ENCODE measurements around the gene FAXDC2. TPM values are rescaled to one million over a fixed set of nuclear protein-coding genes. Genes with fewer than 3 reads are reported as not detected.
A peak's percentile ranks its signal among the peaks of the same experiment; 100 is the strongest.

Gene FAXDC2
- total and polyA plus RNA-seq, 5 donors from 2014 or later: 0.21 to 4.0 (median 0.40) TPM; not detected in 2

GRCh38 chr5:154871734-154872133 is 21.3 kb upstream of the FAXDC2 start:
- no peak for ATAC-seq (ENCODE audit: low read depth in 2 of 2)
- H3K4me1 Mint-ChIP-seq: peaks cover 11 to 17% (median 12%) of the 10 kb centered on the region in 4 donors
- no peaks in the 10 kb centered on the region for H3K4me1 ChIP-seq (ENCODE audit: control insufficient read depth, insufficient read depth, low read length, poor library complexity, severe bottlenecking)

DNA sequence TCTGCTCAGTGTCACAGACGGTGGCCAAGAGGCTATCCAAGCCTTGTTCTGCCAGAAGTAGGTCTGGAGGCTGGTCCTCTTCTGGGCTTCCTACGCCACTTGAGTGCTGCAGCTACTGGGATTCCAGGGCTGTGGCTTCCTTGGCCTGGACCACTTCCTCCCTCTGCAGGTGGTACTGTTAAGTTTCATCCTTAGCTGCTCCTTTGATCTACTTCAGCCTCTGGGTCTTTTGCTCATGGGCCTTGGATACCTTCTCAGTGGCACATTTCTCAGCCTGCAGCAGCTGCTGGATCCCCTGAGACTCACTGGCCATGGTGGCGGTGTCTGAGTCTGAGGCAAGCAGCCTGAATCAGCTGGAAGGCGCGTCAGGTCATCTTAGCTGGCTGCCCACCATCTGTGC is 18.3 kb upstream of the FAXDC2 start:
- Mint-ChIP-seq H3K4me3 (no peak overlapping the region), H3K27me3 (no peaks in the 10 kb centered on the region), H3K36me3 (peaks cover 50% of the 10 kb centered on the region), H3K4me1 (peaks cover 10 to 34% (median 26%) of the 10 kb centered on the region in 4 donors), H3K27ac (peak overlapping the region in 1 of 3 donors; percentile 59), H3K9me3 (no peaks in the 10 kb centered on the region)
- no peaks in the 10 kb centered on the region for H3K9me3 ChIP-seq (ENCODE audit: control insufficient read depth in 2 of 2, low read length in 2 of 2)
- no peaks in the 10 kb centered on the region for H3K4me1 ChIP-seq (ENCODE audit: control insufficient read depth, insufficient read depth, low read length, poor library complexity, severe bottlenecking)
- no peak overlapping the region for H3K27ac ChIP-seq (ENCODE audit: insufficient read depth, low read length, poor library complexity, severe bottlenecking)
- H3K27me3 ChIP-seq (ENCODE audit: control insufficient read depth, insufficient read depth, low read length): no peaks in the 10 kb centered on the region
- no peak for ATAC-seq (ENCODE audit: low read depth in 2 of 2)
- peaks cover 77% of the 10 kb centered on the region for H3K36me3 ChIP-seq (ENCODE audit: control insufficient read depth, insufficient read depth, low read length)
- no peak overlapping the region for H3K4me3 ChIP-seq (ENCODE audit: low read depth, low read length)
- no peak for DNase-seq

More at GRCh38 chr5:154871734-154872133, 21.3 kb upstream of the FAXDC2 start:
- no peak overlapping the region for H3K4me3 Mint-ChIP-seq
- no peaks in the 10 kb centered on the region for H3K27me3 Mint-ChIP-seq
- DNase-seq: no peak
- H3K36me3 Mint-ChIP-seq: peaks cover 57% of the 10 kb centered on the region
- H3K9me3 Mint-ChIP-seq: no peaks in the 10 kb centered on the region
- no peak overlapping the region for H3K27ac ChIP-seq (ENCODE audit: insufficient read depth, low read length, poor library complexity, severe bottlenecking)
- peak overlapping the region in 1 of 3 donors; percentile 31 for H3K27ac Mint-ChIP-seq
- H3K27me3 ChIP-seq (ENCODE audit: control insufficient read depth, insufficient read depth, low read length): no peaks in the 10 kb centered on the region
- H3K4me3 ChIP-seq (ENCODE audit: low read depth, low read length): no peak overlapping the region
- H3K36me3 ChIP-seq (ENCODE audit: control insufficient read depth, insufficient read depth, low read length): peaks cover 78% of the 10 kb centered on the region
- no peaks in the 10 kb centered on the region for H3K9me3 ChIP-seq (ENCODE audit: control insufficient read depth in 2 of 2, low read length in 2 of 2)

DNA sequence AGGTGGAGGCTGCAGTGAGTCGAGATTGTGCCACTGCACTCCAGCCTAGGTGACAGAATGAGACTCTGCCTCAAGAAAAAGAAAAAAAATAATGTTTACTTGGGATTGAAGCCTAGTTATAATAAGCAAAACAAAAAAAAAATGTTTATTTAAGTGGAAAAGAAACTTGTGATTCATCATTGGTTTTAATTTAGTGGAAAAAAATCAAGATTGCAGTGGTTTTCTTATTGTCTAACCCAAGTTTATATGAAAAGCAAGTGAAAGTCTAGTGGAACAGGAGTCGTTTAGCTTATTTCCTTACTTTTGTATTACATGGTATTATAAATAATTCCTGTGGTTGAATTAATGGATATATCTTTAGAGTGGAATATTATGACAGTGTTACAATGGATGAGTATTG is 16.4 kb upstream of the FAXDC2 start:
- Histone ChIP-seq H3K4me3 (ENCODE audit: low read depth, low read length) (no peak overlapping the region), H3K4me1 (ENCODE audit: control insufficient read depth, insufficient read depth, low read length, poor library complexity, severe bottlenecking) (peaks cover 16% of the 10 kb centered on the region), H3K36me3 (ENCODE audit: control insufficient read depth, insufficient read depth, low read length) (peaks cover 64% of the 10 kb centered on the region), H3K27ac (ENCODE audit: insufficient read depth, low read length, poor library complexity, severe bottlenecking) (no peak overlapping the region), H3K9me3 (ENCODE audit: control insufficient read depth in 2 of 2, low read length in 2 of 2) (no peaks in the 10 kb centered on the region), H3K27me3 (ENCODE audit: control insufficient read depth, insufficient read depth, low read length) (no peaks in the 10 kb centered on the region)
- no peaks in the 10 kb centered on the region for H3K27me3 Mint-ChIP-seq
- H3K27ac Mint-ChIP-seq: peak overlapping the region in 2 of 3 donors; percentile 6 to 11
- H3K9me3 Mint-ChIP-seq: no peaks in the 10 kb centered on the region
- ATAC-seq (ENCODE audit: low read depth in 2 of 2) (no peak), DNase-seq (no peak)
- H3K4me3 Mint-ChIP-seq: no peak overlapping the region
- H3K36me3 Mint-ChIP-seq: peaks cover 51% of the 10 kb centered on the region
- H3K4me1 Mint-ChIP-seq: peaks cover 8 to 51% (median 36%) of the 10 kb centered on the region in 4 donors

DNA sequence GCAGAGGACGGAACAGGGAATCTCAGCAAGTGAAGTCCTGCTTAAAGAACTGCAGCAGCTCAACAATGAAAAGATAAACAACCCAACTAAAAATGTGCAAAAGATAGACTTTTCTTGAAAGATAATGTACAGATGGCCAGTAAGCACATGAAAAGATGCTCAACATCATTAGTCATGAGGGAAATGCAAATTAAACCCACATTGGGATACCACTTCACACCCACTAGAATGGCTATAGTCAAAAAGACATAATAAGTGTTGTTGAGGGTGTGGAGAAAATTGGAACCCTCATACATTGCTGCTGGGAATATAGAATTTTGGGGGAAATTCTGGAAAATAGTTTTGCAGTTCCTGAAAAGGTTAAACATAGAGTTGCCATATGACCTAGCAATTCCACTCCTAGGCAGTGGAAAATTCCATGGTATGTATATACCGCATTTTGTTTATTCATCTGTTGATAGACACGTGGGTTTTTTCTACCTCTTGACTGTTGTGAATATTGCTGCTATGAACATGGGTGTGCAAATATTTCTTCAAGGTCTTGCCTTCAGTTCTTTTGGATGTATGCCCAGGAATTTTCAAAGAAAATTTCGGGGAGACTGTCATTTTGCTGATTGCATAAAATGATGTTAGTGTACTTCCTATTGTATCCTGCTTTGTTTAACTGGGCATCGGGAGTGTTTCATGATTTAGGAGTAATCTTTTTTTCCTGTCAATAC is 15.2 kb upstream of the FAXDC2 start:
- peaks cover 55% of the 10 kb centered on the region for H3K36me3 ChIP-seq (ENCODE audit: control insufficient read depth, insufficient read depth, low read length)
- Mint-ChIP-seq H3K36me3 (peaks cover 42% of the 10 kb centered on the region), H3K27me3 (no peaks in the 10 kb centered on the region), H3K4me1 (peaks cover 13 to 63% (median 43%) of the 10 kb centered on the region in 4 donors), H3K9me3 (no peaks in the 10 kb centered on the region), H3K4me3 (peak overlapping the region in 1 of 4 donors; percentile 7), H3K27ac (peak overlapping the region in 2 of 3 donors; percentile 32 to 76)
- no peak overlapping the region for H3K4me3 ChIP-seq (ENCODE audit: low read depth, low read length)
- H3K27me3 ChIP-seq (ENCODE audit: control insufficient read depth, insufficient read depth, low read length): no peaks in the 10 kb centered on the region
- ATAC-seq (ENCODE audit: low read depth in 2 of 2) (no peak), DNase-seq (no peak)
- peaks cover 28% of the 10 kb centered on the region for H3K4me1 ChIP-seq (ENCODE audit: control insufficient read depth, insufficient read depth, low read length, poor library complexity, severe bottlenecking)
- H3K27ac ChIP-seq (ENCODE audit: insufficient read depth, low read length, poor library complexity, severe bottlenecking): no peak overlapping the region
- H3K9me3 ChIP-seq (ENCODE audit: control insufficient read depth in 2 of 2, low read length in 2 of 2): no peaks in the 10 kb centered on the region

- DNase-seq (no peak), ATAC-seq (ENCODE audit: low read depth in 2 of 2) (no peak)
- Mint-ChIP-seq H3K27me3 (no peaks in the 10 kb centered on the region), H3K4me1 (peaks cover 17 to 73% (median 51%) of the 10 kb centered on the region in 4 donors), H3K36me3 (peaks cover 38% of the 10 kb centered on the region), H3K9me3 (no peaks in the 10 kb centered on the region), H3K27ac (peak overlapping the region; percentile 29 to 53 (median 42)), H3K4me3 (peak overlapping the region in 3 of 4 donors; percentile 11 to 48 (median 42))
- H3K27ac ChIP-seq (ENCODE audit: insufficient read depth, low read length, poor library complexity, severe bottlenecking): no peak overlapping the region
- H3K4me3 ChIP-seq (ENCODE audit: low read depth, low read length): peak overlapping the region; percentile 37
- H3K9me3 ChIP-seq (ENCODE audit: control insufficient read depth in 2 of 2, low read length in 2 of 2): no peaks in the 10 kb centered on the region
- H3K27me3 ChIP-seq (ENCODE audit: control insufficient read depth, insufficient read depth, low read length): no peaks in the 10 kb centered on the region
- peaks cover 47% of the 10 kb centered on the region for H3K36me3 ChIP-seq (ENCODE audit: control insufficient read depth, insufficient read depth, low read length)
- peaks cover 45% of the 10 kb centered on the region for H3K4me1 ChIP-seq (ENCODE audit: control insufficient read depth, insufficient read depth, low read length, poor library complexity, severe bottlenecking)
These were observed 13.1 kb upstream of the FAXDC2 start for GRCh38 chr5:154863291-154864080.

- no peaks in the 10 kb centered on the region for H3K9me3 Mint-ChIP-seq
- H3K4me3 Mint-ChIP-seq: peak overlapping the region in 3 of 4 donors; percentile 44 to 67 (median 64)
- H3K4me1 ChIP-seq (ENCODE audit: control insufficient read depth, insufficient read depth, low read length, poor library complexity, severe bottlenecking): peaks cover 45% of the 10 kb centered on the region
- DNase-seq: no peak
- H3K36me3 ChIP-seq (ENCODE audit: control insufficient read depth, insufficient read depth, low read length): peaks cover 43% of the 10 kb centered on the region
- H3K4me3 ChIP-seq (ENCODE audit: low read depth, low read length): peak overlapping the region; percentile 37
- H3K27me3 Mint-ChIP-seq: no peaks in the 10 kb centered on the region
- no peaks in the 10 kb centered on the region for H3K27me3 ChIP-seq (ENCODE audit: control insufficient read depth, insufficient read depth, low read length)
- no peaks in the 10 kb centered on the region for H3K9me3 ChIP-seq (ENCODE audit: control insufficient read depth in 2 of 2, low read length in 2 of 2)
- peaks cover 17 to 70% (median 51%) of the 10 kb centered on the region in 4 donors for H3K4me1 Mint-ChIP-seq
- ATAC-seq (ENCODE audit: low read depth in 2 of 2): no peak
- H3K36me3 Mint-ChIP-seq: peaks cover 37% of the 10 kb centered on the region
- H3K27ac ChIP-seq (ENCODE audit: insufficient read depth, low read length, poor library complexity, severe bottlenecking): no peak overlapping the region
- peak overlapping the region in 2 of 3 donors; percentile 23 to 42 for H3K27ac Mint-ChIP-seq
These were observed 12.4 kb upstream of the FAXDC2 start for GRCh38 chr5:154862766-154863165.

DNA sequence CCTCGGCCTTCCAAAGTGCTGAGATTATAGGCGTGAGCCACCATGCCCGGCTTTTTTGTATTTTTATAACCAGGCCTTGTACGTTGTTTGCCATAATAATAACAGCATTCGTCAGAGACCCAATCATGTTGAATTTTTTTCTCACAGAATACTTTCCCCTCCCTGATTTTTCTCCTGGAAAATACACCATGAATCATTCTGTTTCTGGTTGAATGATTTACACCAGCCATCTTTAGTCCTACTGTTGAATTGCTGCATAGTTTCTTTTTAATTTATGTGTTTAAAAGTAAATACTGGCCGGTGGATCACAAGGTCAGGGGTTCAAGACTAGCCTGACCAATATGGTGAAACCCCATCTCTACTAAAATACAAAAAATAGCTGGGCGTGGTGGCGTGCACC is 11.5 kb upstream of the FAXDC2 start:
- Histone ChIP-seq H3K4me3 (ENCODE audit: low read depth, low read length) (no peak overlapping the region), H3K4me1 (ENCODE audit: control insufficient read depth, insufficient read depth, low read length, poor library complexity, severe bottlenecking) (peaks cover 53% of the 10 kb centered on the region), H3K9me3 (ENCODE audit: control insufficient read depth in 2 of 2, low read length in 2 of 2) (no peaks in the 10 kb centered on the region), H3K27ac (ENCODE audit: insufficient read depth, low read length, poor library complexity, severe bottlenecking) (no peak overlapping the region), H3K27me3 (ENCODE audit: control insufficient read depth, insufficient read depth, low read length) (no peaks in the 10 kb centered on the region), H3K36me3 (ENCODE audit: control insufficient read depth, insufficient read depth, low read length) (peaks cover 35% of the 10 kb centered on the region)
- Mint-ChIP-seq H3K36me3 (peaks cover 33% of the 10 kb centered on the region), H3K27me3 (no peaks in the 10 kb centered on the region), H3K9me3 (no peaks in the 10 kb centered on the region), H3K4me3 (peak overlapping the region; percentile 64 to 96 (median 94)), H3K27ac (peak overlapping the region; percentile 25 to 76 (median 63)), H3K4me1 (peaks cover 19 to 69% (median 48%) of the 10 kb centered on the region in 4 donors)
- ATAC-seq (ENCODE audit: low read depth in 2 of 2) (no peak), DNase-seq (no peak)

All from CD4-positive, CD25-positive, alpha-beta regulatory T cell (primary cell).